Neural cell (in vitro differentiated cells): ENCODE measurements around the gene GRM5. TPM values are rescaled to one million over a fixed set of nuclear protein-coding genes. Genes with fewer than 3 reads are reported as not detected.

Source experiments
- H2AFZ ChIP-seq: fragments of 200-600, 300-800 bp; sonication (generic), shearing (Covaris generic); 2 replicates; pipeline ENCODE4 v1.6.0; 2014; ENCODE audit warnings: low read depth, mild to moderate bottlenecking, antibody characterized with exemption, low read length, moderate library complexity
- H3F3A ChIP-seq: fragments of 200-600 bp; shearing (Covaris generic); 2 replicates; pipeline ENCODE4 v1.6.1; 2016; ENCODE audit warnings: mild to moderate bottlenecking, moderate library complexity, mixed read lengths, antibody characterized with exemption, low read length; ENCODE audit not compliant: insufficient read depth, poor library complexity, severe bottlenecking
- H3K27ac ChIP-seq: fragments of 200-600, 300-800 bp; sonication (generic), shearing (Covaris generic); 2 replicates; pipeline ENCODE4 v1.5.1; 2014; ENCODE audit warnings: mild to moderate bottlenecking, low read length, moderate library complexity
- H3K27me3 ChIP-seq: fragments of 300-800, 200-600 bp; sonication (generic), shearing (Covaris generic); 2 replicates; pipeline ENCODE4 v1.6.0; 2014; ENCODE audit warnings: mild to moderate bottlenecking, low read depth, low read length, moderate library complexity; ENCODE audit not compliant: insufficient read depth
- H3K36me3 ChIP-seq: fragments of 300-800, 200-600 bp; sonication (generic), shearing (Covaris generic); 2 replicates; pipeline ENCODE4 v1.5.1; 2014; ENCODE audit warnings: mild to moderate bottlenecking, antibody characterized with exemption, low read length, moderate library complexity; ENCODE audit not compliant: insufficient read depth
- H3K4me2 ChIP-seq: fragments of 300-800, 200-600 bp; sonication (generic), shearing (Covaris generic); 2 replicates; pipeline ENCODE4 v1.6.0; 2014; ENCODE audit warnings: mild to moderate bottlenecking, low read length
- H3K4me3 ChIP-seq: fragments of 300-800, 200-600 bp; sonication (generic), shearing (Covaris generic); 2 replicates; pipeline ENCODE4 v1.5.1; 2014; ENCODE audit warnings: mild to moderate bottlenecking, low read length, moderate library complexity
- H3K79me2 ChIP-seq: fragments of 200-600 bp; shearing (Covaris generic); replicated peaks from 2 replicates; pipeline ENCODE4 v1.6.0; 2014; ENCODE audit warnings: mild to moderate bottlenecking, low read length, moderate library complexity; ENCODE audit not compliant: insufficient read depth
- H3K9ac ChIP-seq: fragments of 300-800, 200-600 bp; sonication (generic), shearing (Covaris generic); 2 replicates; pipeline ENCODE4 v1.6.1; 2016; ENCODE audit warnings: mild to moderate bottlenecking, low read length, mixed read lengths
- H3K9me2 ChIP-seq: fragments of 200-600 bp; shearing (Covaris generic); 2 replicates; pipeline ENCODE4 v1.6.1; 2016; ENCODE audit warnings: mild to moderate bottlenecking, low read length, mixed read lengths; ENCODE audit not compliant: insufficient read depth
- H3K9me3 ChIP-seq: fragments of 200-600, 300-800 bp; sonication (generic), shearing (Covaris generic); 2 replicates; pipeline ENCODE4 v1.6.1; 2016; ENCODE audit warnings: mild to moderate bottlenecking, mixed run types, low read length, moderate library complexity, mixed read lengths
- H4K20me1 ChIP-seq: fragments of 200-600 bp; shearing (Covaris generic); 2 replicates; pipeline ENCODE4 v1.6.1; 2016; ENCODE audit warnings: mild to moderate bottlenecking, mixed run types; ENCODE audit not compliant: insufficient read depth
- EP300 ChIP-seq: fragments of 450-650 bp; conservative IDR thresholded peaks from 2 replicates; pipeline ENCODE4 v1.6.1; 2014; ENCODE audit warnings: antibody characterized with exemption, mild to moderate bottlenecking, moderate library complexity; ENCODE audit not compliant: poor library complexity, severe bottlenecking
- EZH2 ChIP-seq: fragments of 200-600, 300-800 bp; shearing (Covaris generic), sonication (generic); IDR thresholded peaks from 2 replicates; pipeline ENCODE4 v1.6.1; 2014; ENCODE audit warnings: antibody characterized with exemption, low read length, borderline replicate concordance, mild to moderate bottlenecking; ENCODE audit not compliant: insufficient read depth, poor library complexity, severe bottlenecking
- MXI1 ChIP-seq: fragments of 450-650 bp; conservative IDR thresholded peaks from 2 replicates; pipeline ENCODE4 v1.6.1; 2014; ENCODE audit warnings: antibody characterized with exemption, mild to moderate bottlenecking; ENCODE audit not compliant: poor library complexity, severe bottlenecking
- POLR2AphosphoS5 ChIP-seq: IDR thresholded peaks from 2 replicates; pipeline ENCODE4 v1.6.1; 2012
- RAD21 ChIP-seq: fragments of 450-650 bp; conservative IDR thresholded peaks from 2 replicates; pipeline ENCODE4 v1.6.1; 2014; ENCODE audit warnings: antibody characterized with exemption, mild to moderate bottlenecking, moderate library complexity
- REST ChIP-seq: IDR thresholded peaks from 2 replicates; pipeline ENCODE4 v1.6.1; 2012; ENCODE audit warnings: borderline replicate concordance
- SMC3 ChIP-seq: fragments of 450-650 bp; conservative IDR thresholded peaks from 2 replicates; pipeline ENCODE4 v1.6.1; 2014; ENCODE audit warnings: antibody characterized with exemption, mild to moderate bottlenecking, moderate library complexity; ENCODE audit not compliant: poor library complexity
- TAF1 ChIP-seq: IDR thresholded peaks from 2 replicates; pipeline ENCODE4 v1.6.1; 2012; ENCODE audit warnings: low read depth
- polyA plus RNA-seq: library from polyadenylated mRNA; depleted of rRNA; stranded (reverse); fragments of >200 nt; gene quantifications from 2 replicates; pipeline ENCODE4 v1.2.3, GENCODE V29; 2014
- TF ChIP-seq, protein P1 (sequence below): fragments of 450-650 bp; IDR thresholded peaks from 2 replicates; pipeline ENCODE4 v1.5.1; 2014; ENCODE audit warnings: antibody characterized with exemption, mild to moderate bottlenecking, moderate library complexity; ENCODE audit not compliant: poor library complexity, severe bottlenecking

GRM5 gene
- polyA plus RNA-seq, 1 donor from 2014 or later: 11.8 TPM

- Histone ChIP-seq H3K79me2 (no peaks in the 10 kb centered on the region), H3K9me3 (no peaks in the 10 kb centered on the region), H4K20me1 (no peaks in the 10 kb centered on the region), H3K4me3 (no peak overlapping the region), H3K4me2 (no peak overlapping the region), H2AFZ (no peak overlapping the region), H3K9me2 (no peaks in the 10 kb centered on the region), H3K36me3 (no peaks in the 10 kb centered on the region), H3K27ac (no peak overlapping the region), H3F3A (no peaks in the 10 kb centered on the region), H3K27me3 (no peaks in the 10 kb centered on the region), H3K9ac (no peak overlapping the region)
- TF ChIP-seq EZH2 (no peak), MXI1 (no peak), TAF1 (no peak), EP300 (no peak), POLR2AphosphoS5 (no peak), SMC3 (no peak), REST (no peak), RAD21 (no peak)
- TF ChIP-seq, protein P1, sequence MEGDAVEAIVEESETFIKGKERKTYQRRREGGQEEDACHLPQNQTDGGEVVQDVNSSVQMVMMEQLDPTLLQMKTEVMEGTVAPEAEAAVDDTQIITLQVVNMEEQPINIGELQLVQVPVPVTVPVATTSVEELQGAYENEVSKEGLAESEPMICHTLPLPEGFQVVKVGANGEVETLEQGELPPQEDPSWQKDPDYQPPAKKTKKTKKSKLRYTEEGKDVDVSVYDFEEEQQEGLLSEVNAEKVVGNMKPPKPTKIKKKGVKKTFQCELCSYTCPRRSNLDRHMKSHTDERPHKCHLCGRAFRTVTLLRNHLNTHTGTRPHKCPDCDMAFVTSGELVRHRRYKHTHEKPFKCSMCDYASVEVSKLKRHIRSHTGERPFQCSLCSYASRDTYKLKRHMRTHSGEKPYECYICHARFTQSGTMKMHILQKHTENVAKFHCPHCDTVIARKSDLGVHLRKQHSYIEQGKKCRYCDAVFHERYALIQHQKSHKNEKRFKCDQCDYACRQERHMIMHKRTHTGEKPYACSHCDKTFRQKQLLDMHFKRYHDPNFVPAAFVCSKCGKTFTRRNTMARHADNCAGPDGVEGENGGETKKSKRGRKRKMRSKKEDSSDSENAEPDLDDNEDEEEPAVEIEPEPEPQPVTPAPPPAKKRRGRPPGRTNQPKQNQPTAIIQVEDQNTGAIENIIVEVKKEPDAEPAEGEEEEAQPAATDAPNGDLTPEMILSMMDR: no peak
These were observed 399.4 kb downstream of the GRM5 start for GRCh38 chr11:88666364-88666763.

- Histone ChIP-seq H4K20me1 (no peaks in the 10 kb centered on the region), H3K9me2 (peaks cover 4% of the 10 kb centered on the region)
- TF ChIP-seq EZH2 (no peak), SMC3 (no peak), RAD21 (no peak), EP300 (no peak), MXI1 (no peak), POLR2AphosphoS5 (no peak), TAF1 (no peak), REST (no peak)
These were observed 408.6 kb downstream of the GRM5 start for GRCh38 chr11:88657076-88657738.

More at GRCh38 chr11:88657076-88657738, 408.6 kb downstream of the GRM5 start:
- H3K9me3 ChIP-seq: no peaks in the 10 kb centered on the region
- no peak overlapping the region for H2AFZ ChIP-seq
- no peaks in the 10 kb centered on the region for H3K27me3 ChIP-seq
- no peak overlapping the region for H3K27ac ChIP-seq
- no peaks in the 10 kb centered on the region for H3K36me3 ChIP-seq
- no peaks in the 10 kb centered on the region for H3K79me2 ChIP-seq
- no peak overlapping the region for H3K4me2 ChIP-seq
- H3F3A ChIP-seq: no peaks in the 10 kb centered on the region
- no peak overlapping the region for H3K9ac ChIP-seq
- H3K4me3 ChIP-seq: no peak overlapping the region
